ENCODE measurements around the gene CXCR1.

Gene CXCR1

GRCh38 chr2:218166791-218167190 is at the start of gene CXCR1:
TSS of gene CXCR1 (minus strand) at chr2:218166962. CDS start at chr2:218165211, 1,751 bp downstream.
- Histone ChIP-seq H3K27me3 (ENCODE audit: control insufficient read depth in 1 of 2, insufficient read depth in 2 of 2, low read length in 2 of 2) (no peaks in the 10 kb centered on the region), H3K4me1 (ENCODE audit: control insufficient read depth in 1 of 2, insufficient read depth in 2 of 2, low read length in 2 of 2) (peaks cover 0 to 4% of the 10 kb centered on the region in 2 donors), H3K9me3 (ENCODE audit: control insufficient read depth in 1 of 2, low read length in 2 of 2) (no peaks in the 10 kb centered on the region), H3K36me3 (ENCODE audit: control insufficient read depth in 1 of 2, insufficient read depth in 2 of 2, low read length in 2 of 2) (no peaks in the 10 kb centered on the region), H3K9ac (ENCODE audit: low read depth in 1 of 2, low read length in 2 of 2) (no peak within 1 kb of the TSS), H3K27ac (ENCODE audit: low read depth, low read length) (no peak within 1 kb of the TSS), H3K4me3 (ENCODE audit: low read depth in 1 of 2, low read length in 2 of 2) (no peak within 1 kb of the TSS)

GRCh38 chr2:218216336-218216673 is 49.5 kb upstream of the CXCR1 start:
- Histone ChIP-seq H3K4me3 (ENCODE audit: low read depth in 1 of 2, low read length in 2 of 2) (peak overlapping the region; percentile 87 to 92), H3K9ac (ENCODE audit: low read depth in 1 of 2, low read length in 2 of 2) (peak overlapping the region; percentile 73 to 93), H3K9me3 (ENCODE audit: control insufficient read depth in 1 of 2, low read length in 2 of 2) (no peaks in the 10 kb centered on the region), H3K36me3 (ENCODE audit: control insufficient read depth in 1 of 2, insufficient read depth in 2 of 2, low read length in 2 of 2) (peaks cover 0 to 5% of the 10 kb centered on the region in 2 donors), H3K4me1 (ENCODE audit: control insufficient read depth in 1 of 2, insufficient read depth in 2 of 2, low read length in 2 of 2) (peaks cover 33 to 36% of the 10 kb centered on the region in 2 donors), H3K27me3 (ENCODE audit: control insufficient read depth in 1 of 2, insufficient read depth in 2 of 2, low read length in 2 of 2) (no peaks in the 10 kb centered on the region), H3K27ac (ENCODE audit: low read depth, low read length) (peak overlapping the region; percentile 83)

- Histone ChIP-seq H3K9ac (ENCODE audit: low read depth in 1 of 2, low read length in 2 of 2) (no peak overlapping the region), H3K27me3 (ENCODE audit: control insufficient read depth in 1 of 2, insufficient read depth in 2 of 2, low read length in 2 of 2) (no peaks in the 10 kb centered on the region), H3K4me1 (ENCODE audit: control insufficient read depth in 1 of 2, insufficient read depth in 2 of 2, low read length in 2 of 2) (peaks cover 14 to 18% of the 10 kb centered on the region in 2 donors), H3K27ac (ENCODE audit: low read depth, low read length) (no peak overlapping the region), H3K9me3 (ENCODE audit: control insufficient read depth in 1 of 2, low read length in 2 of 2) (peaks cover 0 to 3% of the 10 kb centered on the region in 2 donors), H3K36me3 (ENCODE audit: control insufficient read depth in 1 of 2, insufficient read depth in 2 of 2, low read length in 2 of 2) (no peaks in the 10 kb centered on the region), H3K4me3 (ENCODE audit: low read depth in 1 of 2, low read length in 2 of 2) (no peak overlapping the region)
Observed at GRCh38 chr2:218214116-218214515, 47.4 kb upstream of the CXCR1 start.

GRCh38 chr2:218209078-218209477 is 42.3 kb upstream of the CXCR1 start:
- H3K27ac ChIP-seq (ENCODE audit: low read depth, low read length) = no peak overlapping the region
- peaks cover 0 to 8% of the 10 kb centered on the region in 2 donors for H3K9me3 ChIP-seq (ENCODE audit: control insufficient read depth in 1 of 2, low read length in 2 of 2)
- no peaks in the 10 kb centered on the region for H3K36me3 ChIP-seq (ENCODE audit: control insufficient read depth in 1 of 2, insufficient read depth in 2 of 2, low read length in 2 of 2)
- no peak overlapping the region for H3K9ac ChIP-seq (ENCODE audit: low read depth in 1 of 2, low read length in 2 of 2)
- no peaks in the 10 kb centered on the region for H3K4me1 ChIP-seq (ENCODE audit: control insufficient read depth in 1 of 2, insufficient read depth in 2 of 2, low read length in 2 of 2)
- no peak overlapping the region for H3K4me3 ChIP-seq (ENCODE audit: low read depth in 1 of 2, low read length in 2 of 2)
- no peaks in the 10 kb centered on the region for H3K27me3 ChIP-seq (ENCODE audit: control insufficient read depth in 1 of 2, insufficient read depth in 2 of 2, low read length in 2 of 2)

GRCh38 chr2:218202266-218202665 is 35.5 kb upstream of the CXCR1 start:
- Histone ChIP-seq H3K27ac (ENCODE audit: low read depth, low read length) (no peak overlapping the region), H3K27me3 (ENCODE audit: control insufficient read depth in 1 of 2, insufficient read depth in 2 of 2, low read length in 2 of 2) (peaks cover 0 to 7% of the 10 kb centered on the region in 2 donors), H3K9me3 (ENCODE audit: control insufficient read depth in 1 of 2, low read length in 2 of 2) (no peaks in the 10 kb centered on the region), H3K4me1 (ENCODE audit: control insufficient read depth in 1 of 2, insufficient read depth in 2 of 2, low read length in 2 of 2) (no peaks in the 10 kb centered on the region), H3K36me3 (ENCODE audit: control insufficient read depth in 1 of 2, insufficient read depth in 2 of 2, low read length in 2 of 2) (no peaks in the 10 kb centered on the region), H3K9ac (ENCODE audit: low read depth in 1 of 2, low read length in 2 of 2) (no peak overlapping the region), H3K4me3 (ENCODE audit: low read depth in 1 of 2, low read length in 2 of 2) (no peak overlapping the region)

GRCh38 chr2:218196974-218197373 is 30.2 kb upstream of the CXCR1 start:
- Histone ChIP-seq H3K27me3 (ENCODE audit: control insufficient read depth in 1 of 2, insufficient read depth in 2 of 2, low read length in 2 of 2) (peaks cover 0 to 7% of the 10 kb centered on the region in 2 donors), H3K4me3 (ENCODE audit: low read depth in 1 of 2, low read length in 2 of 2) (no peak overlapping the region), H3K9me3 (ENCODE audit: control insufficient read depth in 1 of 2, low read length in 2 of 2) (no peaks in the 10 kb centered on the region), H3K36me3 (ENCODE audit: control insufficient read depth in 1 of 2, insufficient read depth in 2 of 2, low read length in 2 of 2) (no peaks in the 10 kb centered on the region), H3K4me1 (ENCODE audit: control insufficient read depth in 1 of 2, insufficient read depth in 2 of 2, low read length in 2 of 2) (no peaks in the 10 kb centered on the region), H3K27ac (ENCODE audit: low read depth, low read length) (no peak overlapping the region), H3K9ac (ENCODE audit: low read depth in 1 of 2, low read length in 2 of 2) (no peak overlapping the region)

- no peaks in the 10 kb centered on the region for H3K36me3 ChIP-seq (ENCODE audit: control insufficient read depth in 1 of 2, insufficient read depth in 2 of 2, low read length in 2 of 2)
- H3K27ac ChIP-seq (ENCODE audit: low read depth, low read length) = no peak overlapping the region
- H3K9me3 ChIP-seq (ENCODE audit: control insufficient read depth in 1 of 2, low read length in 2 of 2) = no peaks in the 10 kb centered on the region
- H3K9ac ChIP-seq (ENCODE audit: low read depth in 1 of 2, low read length in 2 of 2) = no peak overlapping the region
- H3K27me3 ChIP-seq (ENCODE audit: control insufficient read depth in 1 of 2, insufficient read depth in 2 of 2, low read length in 2 of 2) = peaks cover 0 to 7% of the 10 kb centered on the region in 2 donors
- H3K4me1 ChIP-seq (ENCODE audit: control insufficient read depth in 1 of 2, insufficient read depth in 2 of 2, low read length in 2 of 2) = no peaks in the 10 kb centered on the region
- H3K4me3 ChIP-seq (ENCODE audit: low read depth in 1 of 2, low read length in 2 of 2) = no peak overlapping the region
Observed at GRCh38 chr2:218194880-218195279, 28.1 kb upstream of the CXCR1 start.

- no peak overlapping the region for H3K27ac ChIP-seq (ENCODE audit: low read depth, low read length)
- no peak overlapping the region for H3K4me3 ChIP-seq (ENCODE audit: low read depth in 1 of 2, low read length in 2 of 2)
- peaks cover 0 to under 1% of the 10 kb centered on the region in 2 donors for H3K27me3 ChIP-seq (ENCODE audit: control insufficient read depth in 1 of 2, insufficient read depth in 2 of 2, low read length in 2 of 2)
- H3K36me3 ChIP-seq (ENCODE audit: control insufficient read depth in 1 of 2, insufficient read depth in 2 of 2, low read length in 2 of 2) = no peaks in the 10 kb centered on the region
- H3K4me1 ChIP-seq (ENCODE audit: control insufficient read depth in 1 of 2, insufficient read depth in 2 of 2, low read length in 2 of 2) = no peaks in the 10 kb centered on the region
- H3K9me3 ChIP-seq (ENCODE audit: control insufficient read depth in 1 of 2, low read length in 2 of 2) = no peaks in the 10 kb centered on the region
- H3K9ac ChIP-seq (ENCODE audit: low read depth in 1 of 2, low read length in 2 of 2) = no peak overlapping the region
Observed at GRCh38 chr2:218193701-218194100, 26.9 kb upstream of the CXCR1 start.

GRCh38 chr2:218192902-218193430 is 26.2 kb upstream of the CXCR1 start:
- Histone ChIP-seq H3K36me3 (ENCODE audit: control insufficient read depth in 1 of 2, insufficient read depth in 2 of 2, low read length in 2 of 2) (no peaks in the 10 kb centered on the region), H3K4me1 (ENCODE audit: control insufficient read depth in 1 of 2, insufficient read depth in 2 of 2, low read length in 2 of 2) (no peaks in the 10 kb centered on the region), H3K9me3 (ENCODE audit: control insufficient read depth in 1 of 2, low read length in 2 of 2) (no peaks in the 10 kb centered on the region), H3K4me3 (ENCODE audit: low read depth in 1 of 2, low read length in 2 of 2) (no peak overlapping the region), H3K27me3 (ENCODE audit: control insufficient read depth in 1 of 2, insufficient read depth in 2 of 2, low read length in 2 of 2) (no peaks in the 10 kb centered on the region), H3K27ac (ENCODE audit: low read depth, low read length) (no peak overlapping the region), H3K9ac (ENCODE audit: low read depth in 1 of 2, low read length in 2 of 2) (no peak overlapping the region)

- H3K27me3 ChIP-seq (ENCODE audit: control insufficient read depth in 1 of 2, insufficient read depth in 2 of 2, low read length in 2 of 2) = no peaks in the 10 kb centered on the region
- no peaks in the 10 kb centered on the region for H3K9me3 ChIP-seq (ENCODE audit: control insufficient read depth in 1 of 2, low read length in 2 of 2)
- H3K9ac ChIP-seq (ENCODE audit: low read depth in 1 of 2, low read length in 2 of 2) = no peak overlapping the region
- no peaks in the 10 kb centered on the region for H3K36me3 ChIP-seq (ENCODE audit: control insufficient read depth in 1 of 2, insufficient read depth in 2 of 2, low read length in 2 of 2)
- H3K27ac ChIP-seq (ENCODE audit: low read depth, low read length) = no peak overlapping the region
- H3K4me3 ChIP-seq (ENCODE audit: low read depth in 1 of 2, low read length in 2 of 2) = no peak overlapping the region
- peaks cover 0 to 4% of the 10 kb centered on the region in 2 donors for H3K4me1 ChIP-seq (ENCODE audit: control insufficient read depth in 1 of 2, insufficient read depth in 2 of 2, low read length in 2 of 2)
Observed at GRCh38 chr2:218188528-218188927, 21.8 kb upstream of the CXCR1 start.

Measured in duodenal mucosa (tissue), 2 donors.